Fibroblast of skin of right biceps (primary cell): ENCODE measurements around the gene SPATA16.
A peak's percentile ranks its signal among the peaks of the same experiment; 100 is the strongest.
"Not testable (repeated sequence)": the region's sequence is repeated elsewhere in the genome, so short reads cannot be mapped to it uniquely, and the experiment has no call there.

Source experiments
- DNase-seq: peaks from one replicate; pipeline ENCODE4 v3.0.0-alpha.2; 2013

SPATA16 gene

GRCh38 chr3:172931746-172932285, 209.2 kb downstream of the SPATA16 start:
- DNase-seq: no peak

GRCh38 chr3:172929451-172929850, 211.6 kb downstream of the SPATA16 start:
- DNase-seq: no peak

GRCh38 chr3:172924546-172924945, 216.5 kb downstream of the SPATA16 start:
- no peak for DNase-seq

GRCh38 chr3:172919297-172919683, 221.7 kb downstream of the SPATA16 start:
- DNase-seq: no peak

GRCh38 chr3:172918568-172919296, 222.3 kb downstream of the SPATA16 start:
- no peak for DNase-seq

- DNase-seq: peak; percentile 6
Measured at GRCh38 chr3:172918165-172918564, 222.9 kb downstream of the SPATA16 start.

GRCh38 chr3:172915911-172916514, 225.0 kb downstream of the SPATA16 start:
- no peak for DNase-seq

GRCh38 chr3:172914854-172915253, 226.2 kb downstream of the SPATA16 start:
- no peak for DNase-seq

- DNase-seq: no peak
Measured at GRCh38 chr3:172913911-172914655, 227.0 kb downstream of the SPATA16 start.

- no peak for DNase-seq
Measured at GRCh38 chr3:172911142-172911541, 229.9 kb downstream of the SPATA16 start.

- DNase-seq: no peak
Measured at GRCh38 chr3:172908771-172909270, 232.2 kb downstream of the SPATA16 start.

- peak; percentile 3 for DNase-seq
Measured at GRCh38 chr3:172905451-172905850, 235.6 kb downstream of the SPATA16 start.

GRCh38 chr3:172904711-172905373, 236.2 kb downstream of the SPATA16 start:
- peak; percentile 40 for DNase-seq

GRCh38 chr3:172903642-172904320, 237.3 kb downstream of the SPATA16 start:
- no peak for DNase-seq

- peak; percentile 62 for DNase-seq
Measured at GRCh38 chr3:172892158-172892557, 248.9 kb downstream of the SPATA16 start.

- no peak for DNase-seq
Measured at GRCh38 chr3:172885704-172886103, 255.3 kb downstream of the SPATA16 start.

- DNase-seq: no peak
Measured at GRCh38 chr3:172882563-172882962, 258.5 kb downstream of the SPATA16 start.

GRCh38 chr3:172879381-172879780, 261.7 kb downstream of the SPATA16 start:
- not testable (repeated sequence) for DNase-seq

- DNase-seq: no peak
Measured at GRCh38 chr3:172877011-172877410, 264.0 kb downstream of the SPATA16 start.

- no peak for DNase-seq
Measured at GRCh38 chr3:172876297-172876696, 264.7 kb downstream of the SPATA16 start.

- no peak for DNase-seq
Measured at GRCh38 chr3:172875039-172875438, 266.0 kb downstream of the SPATA16 start.
